HepG2 (cell line): ENCODE results near the gene PIGC. TPM values are rescaled to one million over a fixed set of nuclear protein-coding genes. Genes with fewer than 3 reads are reported as not detected.

Experiments
- CHD4 ChIP-seq: fragments of 200-600 bp; sonication (generic); IDR thresholded peaks from 2 replicates; pipeline ENCODE4 v1.7.0; 2017; ENCODE audit warnings: mild to moderate bottlenecking, low read length, borderline replicate concordance
- EP300 ChIP-seq, 3 experiments: sonication (generic) in 1 of 3; formaldehyde crosslinking in 1 of 3; IDR thresholded peaks; 2 replicates each; pipeline versions ENCODE4 v1.5.1 to v1.6.1; 2011 to 2020; ENCODE audit warnings: low read depth in 2 of 3, low read length in 2 of 3, borderline replicate concordance in 1 of 3, improper control_type of control experiment in 1 of 3, mild to moderate bottlenecking in 1 of 3, missing genetic modification reagents in 1 of 3, moderate library complexity in 1 of 3
- FOSL2 ChIP-seq: sonication (generic); formaldehyde crosslinking; IDR thresholded peaks from 2 replicates; pipeline ENCODE4 v1.4.0; 2020; ENCODE audit warnings: missing genetic modification reagents
- GATAD2A ChIP-seq: IDR thresholded peaks from 2 replicates; pipeline ENCODE4 v1.6.1; 2016
- HMG20A ChIP-seq: IDR thresholded peaks from 2 replicates; pipeline ENCODE4 v1.6.1; 2016; ENCODE audit warnings: borderline replicate concordance
- IKZF5 ChIP-seq: IDR thresholded peaks from 2 replicates; pipeline ENCODE4 v1.6.1; 2018; ENCODE audit warnings: missing genetic modification reagents, mild to moderate bottlenecking, missing compliant biosample characterization
- IRF2 ChIP-seq: IDR thresholded peaks from 2 replicates; pipeline ENCODE4 v1.6.1; 2018; ENCODE audit warnings: missing genetic modification reagents, missing compliant biosample characterization
- KDM6A ChIP-seq: IDR thresholded peaks from 2 replicates; pipeline ENCODE4 v1.6.1; 2016; ENCODE audit warnings: low read depth
- LCORL ChIP-seq, 2 experiments: fragments of 450-650 bp in 1 of 2; sonication (generic) in 1 of 2; formaldehyde crosslinking in 1 of 2; IDR thresholded peaks; 2 replicates each; pipeline versions ENCODE4 v1.5.0 to v1.6.1; 2017 to 2020; ENCODE audit warnings: antibody characterized with exemption in 1 of 2, missing genetic modification reagents in 1 of 2
- PAXIP1 ChIP-seq: sonication (generic); formaldehyde crosslinking; conservative IDR thresholded peaks from 2 replicates; pipeline ENCODE4 v1.4.0; 2020; ENCODE audit warnings: mild to moderate bottlenecking, missing genetic modification reagents, moderate library complexity
- RARA ChIP-seq: IDR thresholded peaks from 2 replicates; pipeline ENCODE4 v1.6.1; 2016; ENCODE audit warnings: missing genetic modification reagents, missing compliant biosample characterization
- RFX3 ChIP-seq: IDR thresholded peaks from 2 replicates; pipeline ENCODE4 v1.6.1; 2016; ENCODE audit warnings: missing biosample characterization, missing genetic modification reagents
- ZNF350 ChIP-seq: sonication (generic); formaldehyde crosslinking; IDR thresholded peaks from 2 replicates; pipeline ENCODE4 v1.4.0; 2020; ENCODE audit warnings: mild to moderate bottlenecking, low read depth, missing genetic modification reagents, borderline replicate concordance
- ZNF432 ChIP-seq: sonication (generic); formaldehyde crosslinking; IDR thresholded peaks from 2 replicates; pipeline ENCODE4 v1.5.0; 2020; ENCODE audit warnings: missing genetic modification reagents, mild to moderate bottlenecking, borderline replicate concordance
- ZNF441 ChIP-seq: sonication (generic); formaldehyde crosslinking; IDR thresholded peaks from 2 replicates; pipeline ENCODE4 v1.7.0; 2021; ENCODE audit warnings: missing genetic modification reagents, borderline replicate concordance
- ZNF556 ChIP-seq: sonication (generic); formaldehyde crosslinking; IDR thresholded peaks from 2 replicates; pipeline ENCODE4 v1.4.0; 2020; ENCODE audit warnings: mild to moderate bottlenecking, missing genetic modification reagents, borderline replicate concordance
- ZNF749 ChIP-seq: sonication (generic); formaldehyde crosslinking; IDR thresholded peaks from 2 replicates; pipeline ENCODE4 v1.8.0; 2022; ENCODE audit warnings: mild to moderate bottlenecking, missing genetic modification reagents, moderate library complexity, borderline replicate concordance
- polyA plus RNA-seq, 8 experiments: library from polyadenylated mRNA; depleted of rRNA in 3 of 8; stranded (reverse) in 7 of 8; unstranded in 1 of 8; fragments of >200 nt; fragmentation: Illumina TruSeq in 4 of 8; extraction: Trizol in 4 of 8; gene quantifications; 2 replicates each; pipeline versions ENCODE4 v1.2.1 to v1.2.3, GENCODE V29; 2011 to 2016; ENCODE audit warnings: low read depth in 4 of 8, missing spikeins in 1 of 8, mixed read lengths in 1 of 8; ENCODE audit not compliant: insufficient read depth in 1 of 8
- total RNA-seq, 5 experiments: library from RNA; depleted of rRNA; stranded (reverse); fragments of >200 nt; fragmentation: Illumina TruSeq; extraction: Trizol; gene quantifications; 2 replicates each; pipeline ENCODE4 v1.2.3, GENCODE V29; 2016; ENCODE audit warnings: low read depth in 1 of 5
- TF ChIP-seq, protein P1 (sequence below): sonication (generic); formaldehyde crosslinking; IDR thresholded peaks from 2 replicates; pipeline ENCODE4 v1.5.1; 2020; ENCODE audit warnings: mild to moderate bottlenecking, missing genetic modification reagents, moderate library complexity
- TF ChIP-seq, protein P2 (sequence below): sonication (generic); formaldehyde crosslinking; IDR thresholded peaks from 2 replicates; pipeline ENCODE4 v1.5.0; 2020; ENCODE audit warnings: mild to moderate bottlenecking, missing genetic modification reagents, moderate library complexity

PIGC gene
- total and polyA plus RNA-seq, 2 of the 13 experiments (the other 11 are each of a cell fraction or from before 2014, with no cell fraction given), result 26.7 to 29.5 TPM

DNA sequence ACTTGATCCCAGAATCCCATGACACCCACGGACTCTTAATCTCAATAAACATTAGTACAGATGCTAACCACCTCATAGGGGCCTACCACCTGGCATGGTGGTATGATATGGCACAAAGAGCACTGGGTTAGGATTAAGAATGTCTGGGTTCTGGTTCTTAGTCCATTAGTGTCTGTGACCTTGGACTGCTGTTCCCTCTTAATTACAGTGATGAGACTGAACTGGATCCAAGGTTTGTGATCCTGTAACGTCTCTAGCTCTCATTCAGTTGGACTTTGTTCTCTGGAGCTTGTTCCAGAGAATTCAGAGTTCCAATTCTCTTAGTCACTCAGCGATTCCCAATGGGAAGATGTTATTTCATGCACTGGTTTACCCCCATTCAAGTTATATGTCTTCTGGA, 23.6 kb upstream of the PIGC start (continued):
- TF ChIP-seq, protein P1, sequence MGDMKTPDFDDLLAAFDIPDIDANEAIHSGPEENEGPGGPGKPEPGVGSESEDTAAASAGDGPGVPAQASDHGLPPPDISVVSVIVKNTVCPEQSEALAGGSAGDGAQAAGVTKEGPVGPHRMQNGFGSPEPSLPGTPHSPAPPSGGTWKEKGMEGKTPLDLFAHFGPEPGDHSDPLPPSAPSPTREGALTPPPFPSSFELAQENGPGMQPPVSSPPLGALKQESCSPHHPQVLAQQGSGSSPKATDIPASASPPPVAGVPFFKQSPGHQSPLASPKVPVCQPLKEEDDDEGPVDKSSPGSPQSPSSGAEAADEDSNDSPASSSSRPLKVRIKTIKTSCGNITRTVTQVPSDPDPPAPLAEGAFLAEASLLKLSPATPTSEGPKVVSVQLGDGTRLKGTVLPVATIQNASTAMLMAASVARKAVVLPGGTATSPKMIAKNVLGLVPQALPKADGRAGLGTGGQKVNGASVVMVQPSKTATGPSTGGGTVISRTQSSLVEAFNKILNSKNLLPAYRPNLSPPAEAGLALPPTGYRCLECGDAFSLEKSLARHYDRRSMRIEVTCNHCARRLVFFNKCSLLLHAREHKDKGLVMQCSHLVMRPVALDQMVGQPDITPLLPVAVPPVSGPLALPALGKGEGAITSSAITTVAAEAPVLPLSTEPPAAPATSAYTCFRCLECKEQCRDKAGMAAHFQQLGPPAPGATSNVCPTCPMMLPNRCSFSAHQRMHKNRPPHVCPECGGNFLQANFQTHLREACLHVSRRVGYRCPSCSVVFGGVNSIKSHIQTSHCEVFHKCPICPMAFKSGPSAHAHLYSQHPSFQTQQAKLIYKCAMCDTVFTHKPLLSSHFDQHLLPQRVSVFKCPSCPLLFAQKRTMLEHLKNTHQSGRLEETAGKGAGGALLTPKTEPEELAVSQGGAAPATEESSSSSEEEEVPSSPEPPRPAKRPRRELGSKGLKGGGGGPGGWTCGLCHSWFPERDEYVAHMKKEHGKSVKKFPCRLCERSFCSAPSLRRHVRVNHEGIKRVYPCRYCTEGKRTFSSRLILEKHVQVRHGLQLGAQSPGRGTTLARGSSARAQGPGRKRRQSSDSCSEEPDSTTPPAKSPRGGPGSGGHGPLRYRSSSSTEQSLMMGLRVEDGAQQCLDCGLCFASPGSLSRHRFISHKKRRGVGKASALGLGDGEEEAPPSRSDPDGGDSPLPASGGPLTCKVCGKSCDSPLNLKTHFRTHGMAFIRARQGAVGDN, result no peak
- TF ChIP-seq EP300 (IDR thresholded peaks at IDR 0.05; ENCODE audit: low read depth in 2 of 2, low read length in 2 of 2) (peak; percentile 7 to 51; a peak in 2 of 4 replicates), EP300 (CRISPR knock-in tag; IDR thresholded peaks at IDR 0.05; ENCODE audit: borderline replicate concordance) (0 out of 2 replicates have a peak, but pooled peaks have one; percentile 21), ZNF432 (no peak), ZNF441 (CRISPR knock-in tag) (no peak), IKZF5 (CRISPR knock-in tag) (no peak; the same call in 1 of the 2 replicates), IRF2 (no peak), PAXIP1 (CRISPR knock-in tag) (peak; percentile 60), LCORL (IDR thresholded peaks at IDR 0.05) (no peak), LCORL (CRISPR knock-in tag; IDR thresholded peaks at IDR 0.05) (0 out of 2 replicates have a peak, but pooled peaks have one; percentile 10), RFX3 (CRISPR knock-in tag) (no peak), GATAD2A (CRISPR knock-in tag) (peak; percentile 66), ZNF749 (CRISPR knock-in tag) (no peak), CHD4 (0 out of 2 replicates have a peak, but pooled peaks have one; percentile 26), FOSL2 (CRISPR knock-in tag) (peak; percentile 89), ZNF350 (CRISPR knock-in tag) (no peak), RARA (CRISPR knock-in tag) (peak; percentile 54), HMG20A (CRISPR knock-in tag) (peak; percentile 46; the same call in 1 of the 2 replicates), ZNF556 (CRISPR knock-in tag) (no peak), KDM6A (CRISPR knock-in tag) (peak; percentile 24; the same call in 1 of the 2 replicates)
- TF ChIP-seq, protein P2, sequence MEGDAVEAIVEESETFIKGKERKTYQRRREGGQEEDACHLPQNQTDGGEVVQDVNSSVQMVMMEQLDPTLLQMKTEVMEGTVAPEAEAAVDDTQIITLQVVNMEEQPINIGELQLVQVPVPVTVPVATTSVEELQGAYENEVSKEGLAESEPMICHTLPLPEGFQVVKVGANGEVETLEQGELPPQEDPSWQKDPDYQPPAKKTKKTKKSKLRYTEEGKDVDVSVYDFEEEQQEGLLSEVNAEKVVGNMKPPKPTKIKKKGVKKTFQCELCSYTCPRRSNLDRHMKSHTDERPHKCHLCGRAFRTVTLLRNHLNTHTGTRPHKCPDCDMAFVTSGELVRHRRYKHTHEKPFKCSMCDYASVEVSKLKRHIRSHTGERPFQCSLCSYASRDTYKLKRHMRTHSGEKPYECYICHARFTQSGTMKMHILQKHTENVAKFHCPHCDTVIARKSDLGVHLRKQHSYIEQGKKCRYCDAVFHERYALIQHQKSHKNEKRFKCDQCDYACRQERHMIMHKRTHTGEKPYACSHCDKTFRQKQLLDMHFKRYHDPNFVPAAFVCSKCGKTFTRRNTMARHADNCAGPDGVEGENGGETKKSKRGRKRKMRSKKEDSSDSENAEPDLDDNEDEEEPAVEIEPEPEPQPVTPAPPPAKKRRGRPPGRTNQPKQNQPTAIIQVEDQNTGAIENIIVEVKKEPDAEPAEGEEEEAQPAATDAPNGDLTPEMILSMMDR, result no peak
